Choroid plexus epithelial cell (primary cell): ENCODE data around the gene METTL9.
"Not testable (repeated sequence)": the region's sequence is repeated elsewhere in the genome, so short reads cannot be mapped to it uniquely, and the experiment has no call there.

ENCODE experiments used
- DNase-seq: peaks from one replicate; pipeline ENCODE4 v3.0.0-alpha.2; 2010; ENCODE audit warnings: low read depth
- H3K4me3 ChIP-seq: 2 replicates; pipeline ENCODE4 v1.5.1; 2011; ENCODE audit warnings: low read depth, mild to moderate bottlenecking, control low read depth, low read length, moderate library complexity
- TF ChIP-seq, protein P1 (sequence below): conservative IDR thresholded peaks from 2 replicates; pipeline ENCODE4 v1.5.1; 2011; ENCODE audit warnings: low read depth, mild to moderate bottlenecking, control low read depth, inconsistent platforms, low read length, moderate library complexity

Gene METTL9

DNA sequence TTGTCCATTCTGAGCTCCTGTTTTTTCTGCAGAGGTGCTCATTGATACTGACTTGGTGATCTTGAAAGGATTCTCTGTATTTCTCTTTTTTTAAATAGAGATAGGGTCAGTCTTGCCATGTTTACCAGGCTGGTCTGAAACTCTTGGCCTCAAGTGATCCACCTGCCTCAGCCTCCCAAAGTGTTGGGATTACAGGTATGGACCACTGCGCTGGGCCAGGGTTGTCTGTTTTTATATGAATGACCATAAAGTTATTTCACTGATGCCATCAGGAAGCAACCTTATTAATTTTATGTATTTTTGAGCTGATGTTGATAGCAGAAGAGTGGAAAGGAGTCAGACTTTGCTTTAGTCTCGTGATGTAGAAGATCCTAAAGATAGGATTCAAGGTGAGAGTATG is 35.7 kb upstream of the METTL9 start:
- TF ChIP-seq, protein P1, sequence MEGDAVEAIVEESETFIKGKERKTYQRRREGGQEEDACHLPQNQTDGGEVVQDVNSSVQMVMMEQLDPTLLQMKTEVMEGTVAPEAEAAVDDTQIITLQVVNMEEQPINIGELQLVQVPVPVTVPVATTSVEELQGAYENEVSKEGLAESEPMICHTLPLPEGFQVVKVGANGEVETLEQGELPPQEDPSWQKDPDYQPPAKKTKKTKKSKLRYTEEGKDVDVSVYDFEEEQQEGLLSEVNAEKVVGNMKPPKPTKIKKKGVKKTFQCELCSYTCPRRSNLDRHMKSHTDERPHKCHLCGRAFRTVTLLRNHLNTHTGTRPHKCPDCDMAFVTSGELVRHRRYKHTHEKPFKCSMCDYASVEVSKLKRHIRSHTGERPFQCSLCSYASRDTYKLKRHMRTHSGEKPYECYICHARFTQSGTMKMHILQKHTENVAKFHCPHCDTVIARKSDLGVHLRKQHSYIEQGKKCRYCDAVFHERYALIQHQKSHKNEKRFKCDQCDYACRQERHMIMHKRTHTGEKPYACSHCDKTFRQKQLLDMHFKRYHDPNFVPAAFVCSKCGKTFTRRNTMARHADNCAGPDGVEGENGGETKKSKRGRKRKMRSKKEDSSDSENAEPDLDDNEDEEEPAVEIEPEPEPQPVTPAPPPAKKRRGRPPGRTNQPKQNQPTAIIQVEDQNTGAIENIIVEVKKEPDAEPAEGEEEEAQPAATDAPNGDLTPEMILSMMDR, result no peak
- no peak overlapping the region for H3K4me3 ChIP-seq

DNA sequence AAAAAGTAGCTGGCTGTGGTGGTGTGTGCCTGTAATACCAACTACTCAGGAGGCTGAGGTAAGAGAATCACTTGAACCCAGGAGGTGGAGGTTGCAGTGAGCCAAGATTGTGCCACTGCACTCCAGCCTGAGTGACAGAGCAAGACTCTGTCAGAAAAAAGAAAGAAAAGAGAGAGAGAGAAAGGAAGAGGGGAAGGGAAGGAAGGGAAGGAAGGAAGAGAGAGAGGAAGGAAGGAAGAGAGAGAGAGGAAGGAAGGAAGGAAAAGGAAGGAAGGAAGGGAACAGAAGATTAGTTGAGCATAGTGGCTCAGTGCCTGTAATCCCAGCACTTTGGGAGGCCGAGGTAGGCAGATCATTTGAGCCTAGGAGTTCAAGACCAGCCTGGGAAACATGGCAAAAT is 35.0 kb upstream of the METTL9 start:
- DNase-seq, H3K4me3 ChIP-seq: not testable (repeated sequence)

More for the DNA sequence above, 35.7 kb upstream of the METTL9 start:
- DNase-seq, result no peak

DNA sequence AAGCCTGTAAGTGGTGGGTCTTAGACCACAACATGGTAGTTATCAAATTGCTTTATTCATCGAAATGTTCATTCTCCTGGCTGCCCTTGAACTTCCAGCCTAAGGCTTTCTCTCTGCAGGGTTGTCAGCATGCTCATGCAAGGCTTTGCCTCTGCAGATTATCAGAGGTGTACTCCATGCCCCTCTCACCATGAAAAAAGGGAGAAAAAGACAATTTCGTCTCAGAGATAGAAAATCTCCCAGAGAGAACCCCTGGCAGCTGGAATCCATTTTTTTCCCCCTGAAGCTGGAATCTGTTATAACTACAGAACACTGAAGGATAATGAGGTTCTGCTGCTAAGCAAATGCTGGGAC is 33.9 kb upstream of the METTL9 start:
- no peak overlapping the region for H3K4me3 ChIP-seq
- DNase-seq, result no peak
- TF ChIP-seq, protein P1, result no peak

DNA sequence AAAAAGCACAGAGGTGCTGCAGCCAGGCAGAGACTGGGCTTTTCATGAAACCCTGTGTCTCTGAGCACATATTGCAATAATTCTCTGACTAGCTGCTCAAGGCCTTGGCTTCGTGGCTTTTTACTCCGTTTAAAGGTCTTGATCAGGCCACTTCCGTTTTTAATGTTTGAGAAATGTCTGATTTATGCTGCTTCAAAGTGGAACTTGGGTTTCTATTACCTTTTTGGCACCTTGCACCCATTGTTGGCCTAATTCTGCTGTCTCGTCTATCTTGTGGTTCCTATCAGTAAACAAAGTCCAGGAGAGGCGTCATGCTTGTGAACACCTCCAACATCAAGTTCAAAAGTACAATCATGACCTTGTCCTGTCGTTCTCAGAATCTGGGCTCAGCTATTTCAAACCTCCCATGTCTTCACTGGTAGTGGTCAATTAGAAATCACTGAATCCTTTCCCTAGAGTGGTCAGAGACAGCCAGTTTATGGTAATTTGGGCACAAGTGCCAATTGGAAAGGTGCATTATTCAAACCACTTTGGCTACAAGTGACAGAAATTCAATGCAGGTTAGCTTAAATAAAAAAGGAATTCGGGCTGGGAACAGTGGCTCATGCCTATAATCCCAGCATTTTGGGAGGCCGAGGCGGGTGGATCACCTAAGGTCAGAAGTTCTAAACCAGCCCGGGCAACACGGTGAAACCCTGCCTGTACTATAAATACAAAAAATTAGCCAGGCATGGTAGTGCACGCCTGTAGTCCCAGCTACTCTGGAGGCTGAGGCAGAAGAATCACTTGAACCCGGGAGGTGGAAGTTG is 33.3 kb upstream of the METTL9 start:
- TF ChIP-seq, protein P1, result no peak
- H3K4me3 ChIP-seq, result no peak overlapping the region
- DNase-seq, result no peak

DNA sequence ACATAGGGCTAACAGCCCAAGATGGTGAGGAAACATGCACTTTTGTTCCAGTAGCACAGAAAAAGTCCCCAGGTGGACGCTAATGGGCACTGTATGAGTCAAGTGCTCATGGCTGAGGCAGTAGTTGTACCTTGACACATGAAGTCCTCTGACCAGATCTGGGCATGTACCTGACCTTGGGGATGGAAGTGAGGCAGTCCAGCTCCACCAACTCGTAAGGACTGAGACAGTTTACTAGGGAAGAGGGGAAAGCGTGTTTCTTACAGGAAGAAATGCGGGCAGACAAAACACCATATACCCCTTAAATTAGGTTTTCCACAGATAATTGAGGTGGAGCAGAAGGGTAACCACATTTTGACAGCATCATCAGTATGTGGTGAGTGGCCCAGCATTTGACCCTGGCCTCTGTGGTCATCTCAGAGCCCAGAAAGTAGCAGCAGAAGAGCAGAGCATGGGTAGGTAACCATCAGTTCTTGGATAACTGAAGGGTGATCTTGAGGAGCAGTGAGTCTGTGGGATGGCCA is 32.4 kb upstream of the METTL9 start:
- H3K4me3 ChIP-seq, result no peak overlapping the region
- DNase-seq, result no peak
- TF ChIP-seq, protein P1, result no peak

DNA sequence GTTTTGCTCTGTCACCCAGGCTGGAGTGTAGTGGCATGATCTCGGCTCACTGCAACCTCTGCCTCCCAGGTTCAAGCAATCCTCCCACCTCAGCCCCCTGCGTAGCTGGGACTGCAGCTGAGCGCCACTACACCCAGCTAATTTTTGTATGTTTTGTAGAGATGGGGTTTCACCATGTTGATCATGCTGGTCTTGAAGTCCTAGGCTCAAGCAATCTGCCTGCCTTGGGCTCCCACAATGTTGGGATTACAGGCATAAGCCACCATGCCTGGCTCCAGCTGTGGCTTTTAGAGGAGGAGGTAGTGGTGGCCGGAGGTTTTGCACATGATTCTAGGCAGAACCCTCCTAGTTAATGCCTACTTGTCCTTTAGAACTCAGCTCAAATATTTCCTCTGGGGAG is 31.9 kb upstream of the METTL9 start:
- DNase-seq, H3K4me3 ChIP-seq: not testable (repeated sequence)

DNA sequence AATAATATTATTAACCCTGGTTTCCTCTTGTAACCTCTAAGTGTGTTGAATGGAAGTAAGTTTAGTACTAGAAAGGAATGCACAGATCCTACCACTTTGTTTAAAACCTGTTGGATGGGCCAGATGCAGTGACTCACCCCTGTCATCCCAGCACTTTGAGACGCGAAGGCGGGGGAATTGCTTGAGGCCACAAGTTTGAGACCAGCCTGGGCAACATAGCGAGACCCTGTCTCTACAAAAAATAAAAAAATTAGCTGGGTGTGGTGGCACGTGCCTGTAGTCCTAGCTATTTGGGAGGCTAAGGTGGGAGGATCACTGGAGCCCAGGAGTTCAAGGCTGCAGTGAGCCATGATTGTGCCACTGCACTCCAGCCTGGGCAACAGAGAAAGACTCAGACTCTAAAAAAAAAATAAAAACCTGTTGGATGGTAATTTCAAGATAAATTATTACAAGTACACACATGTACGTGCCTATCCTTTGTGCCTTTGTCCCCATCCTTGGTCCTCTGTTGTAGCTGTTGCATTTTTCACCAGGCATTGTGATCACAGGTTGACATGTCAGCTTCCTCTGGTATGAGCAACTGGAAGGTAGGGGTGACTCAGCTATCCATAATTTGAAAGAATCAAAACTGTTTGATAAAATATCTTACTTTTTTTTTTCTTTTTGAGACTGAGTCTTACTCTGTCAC is 30.7 kb upstream of the METTL9 start:
- H3K4me3 ChIP-seq, result no peak overlapping the region
- TF ChIP-seq, protein P1, result no peak
- DNase-seq, result no peak

DNA sequence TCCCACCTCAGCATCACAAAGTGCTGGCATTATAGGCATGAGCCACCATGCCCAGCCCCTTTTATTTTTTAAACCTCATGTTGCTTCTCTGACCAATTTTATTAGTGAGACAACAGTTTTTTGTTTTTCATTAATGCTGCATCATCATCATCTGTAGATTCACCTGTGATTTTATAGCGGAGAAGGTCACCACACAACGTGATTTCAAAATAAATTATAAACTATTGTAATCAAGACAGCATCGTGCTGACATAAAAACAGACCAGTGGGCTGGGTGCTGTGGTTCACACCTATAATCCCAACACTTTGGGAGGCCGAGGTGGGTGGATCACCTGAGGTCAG is 28.7 kb upstream of the METTL9 start:
- TF ChIP-seq, protein P1, result no peak
- DNase-seq, result no peak
- no peak overlapping the region for H3K4me3 ChIP-seq

DNA sequence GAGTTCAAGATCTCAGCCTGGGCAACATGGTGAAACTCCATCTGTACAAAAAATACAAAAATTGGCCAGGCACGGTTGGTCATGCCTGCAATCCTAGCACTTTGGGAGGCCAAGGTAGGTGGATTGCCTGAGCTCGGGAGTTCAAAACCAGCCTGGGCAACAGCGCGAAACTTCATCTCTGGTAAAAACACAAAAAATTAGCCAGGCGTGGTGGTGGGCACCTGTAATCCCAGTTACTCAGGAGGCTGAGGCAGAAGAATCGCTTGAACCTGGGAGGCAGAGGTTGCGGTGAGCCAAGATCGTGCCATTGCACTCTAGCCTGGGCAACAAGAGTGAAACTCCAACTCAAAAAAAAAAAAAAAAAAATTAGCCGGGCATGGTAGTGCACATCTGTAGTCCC is 25.9 kb upstream of the METTL9 start:
- H3K4me3 ChIP-seq, DNase-seq: not testable (repeated sequence)
